GM21737 (cell line): ENCODE data around the gene RAPGEF3.

Experiments used
- ATAC-seq: cut with Tn5 transposase; IDR thresholded peaks from one replicate; pipeline ENCODE4 v1.9.1; 2021; ENCODE audit warnings: mild to moderate bottlenecking, moderate library complexity; ENCODE audit not compliant: unreplicated experiment

The RAPGEF3 gene

GRCh38 chr12:47745485-47746041 is 13.1 kb downstream of the RAPGEF3 start:
- ATAC-seq, result no peak

GRCh38 chr12:47744778-47745436 is 13.8 kb downstream of the RAPGEF3 start:
- no peak for ATAC-seq

GRCh38 chr12:47744005-47744651 is 14.6 kb downstream of the RAPGEF3 start:
- no peak for ATAC-seq

GRCh38 chr12:47743311-47743860 is 15.3 kb downstream of the RAPGEF3 start:
- ATAC-seq, result no peak

- ATAC-seq, result no peak
These were observed 16.3 kb downstream of the RAPGEF3 start for GRCh38 chr12:47742253-47742825.

- ATAC-seq, result no peak
These were observed 17.4 kb downstream of the RAPGEF3 start for GRCh38 chr12:47741340-47741703.

- ATAC-seq, result peak; percentile 42
These were observed 17.9 kb downstream of the RAPGEF3 start for GRCh38 chr12:47740606-47741339.

- peak; percentile 60 for ATAC-seq
These were observed 18.7 kb downstream of the RAPGEF3 start for GRCh38 chr12:47739979-47740378.

- ATAC-seq, result no peak
These were observed 19.4 kb downstream of the RAPGEF3 start for GRCh38 chr12:47739297-47739696.

GRCh38 chr12:47737936-47738594 is 20.6 kb downstream of the RAPGEF3 start:
- ATAC-seq, result no peak

GRCh38 chr12:47736877-47737676 is 21.6 kb downstream of the RAPGEF3 start:
- ATAC-seq, result no peak

GRCh38 chr12:47736216-47736615 is 22.5 kb downstream of the RAPGEF3 start:
- no peak for ATAC-seq

GRCh38 chr12:47735649-47736048 is 23.0 kb downstream of the RAPGEF3 start:
- no peak for ATAC-seq

GRCh38 chr12:47734725-47735480 is 23.8 kb downstream of the RAPGEF3 start:
- no peak for ATAC-seq

- no peak for ATAC-seq
These were observed 25.5 kb downstream of the RAPGEF3 start for GRCh38 chr12:47733142-47733541.

- no peak for ATAC-seq
These were observed 26.2 kb downstream of the RAPGEF3 start for GRCh38 chr12:47732504-47732903.

GRCh38 chr12:47731723-47732122 is 27.0 kb downstream of the RAPGEF3 start:
- no peak for ATAC-seq

- ATAC-seq, result no peak
These were observed 28.3 kb downstream of the RAPGEF3 start for GRCh38 chr12:47730341-47730744.

- ATAC-seq, result no peak
These were observed 29.4 kb downstream of the RAPGEF3 start for GRCh38 chr12:47729233-47729632.
